IMR-90 (cell line): Measurements from ENCODE around the gene HRH1.

Experiments
- FOS ChIP-seq: fragments of 150-350 bp; IDR thresholded peaks from 2 replicates; pipeline ENCODE4 v1.6.1; 2016; ENCODE audit warnings: low read depth, low read length
- MAFK ChIP-seq: IDR thresholded peaks from 2 replicates; pipeline ENCODE4 v1.6.1; 2012; ENCODE audit warnings: low read depth, low read length, improper control_type of control experiment
- MAZ ChIP-seq: IDR thresholded peaks from 2 replicates; pipeline ENCODE4 v1.6.1; 2012; ENCODE audit warnings: low read depth, mild to moderate bottlenecking, low read length, improper control_type of control experiment, moderate library complexity, borderline replicate concordance
- MXI1 ChIP-seq: IDR thresholded peaks from 2 replicates; pipeline ENCODE4 v1.6.1; 2012; ENCODE audit warnings: low read depth, mild to moderate bottlenecking, low read length, moderate library complexity, borderline replicate concordance
- POLR2A ChIP-seq: IDR thresholded peaks from 2 replicates; pipeline ENCODE4 v1.6.1; 2012; ENCODE audit warnings: mild to moderate bottlenecking, low read depth, low read length
- RAD21 ChIP-seq: IDR thresholded peaks from 2 replicates; pipeline ENCODE4 v1.6.1; 2012; ENCODE audit warnings: low read length, improper control_type of control experiment
- TF ChIP-seq, protein P1 (sequence below): conservative IDR thresholded peaks from 2 replicates; pipeline ENCODE4 v1.5.1; 2012; ENCODE audit warnings: mild to moderate bottlenecking, low read depth, low read length, improper control_type of control experiment

DNA sequence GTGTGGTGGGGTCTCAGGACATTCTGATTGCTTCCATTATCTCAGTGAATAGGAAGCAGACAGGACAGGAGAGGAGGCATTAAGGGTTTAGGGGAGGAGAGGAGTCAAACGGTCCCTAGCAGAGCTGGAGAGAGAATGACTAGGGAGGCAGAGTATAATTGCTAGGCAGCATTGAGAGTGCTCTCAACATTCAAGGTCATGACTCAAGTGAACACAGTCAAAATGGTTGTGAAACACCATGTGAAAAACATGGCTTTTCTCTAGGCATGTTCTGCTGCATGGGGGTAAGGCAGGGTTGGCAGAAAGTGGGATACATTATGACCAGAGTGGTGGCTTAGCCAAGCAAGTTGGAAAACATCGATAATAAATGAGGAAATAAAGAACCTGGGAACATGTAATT, 19.5 kb upstream of the HRH1 start:
- TF ChIP-seq, protein P1, sequence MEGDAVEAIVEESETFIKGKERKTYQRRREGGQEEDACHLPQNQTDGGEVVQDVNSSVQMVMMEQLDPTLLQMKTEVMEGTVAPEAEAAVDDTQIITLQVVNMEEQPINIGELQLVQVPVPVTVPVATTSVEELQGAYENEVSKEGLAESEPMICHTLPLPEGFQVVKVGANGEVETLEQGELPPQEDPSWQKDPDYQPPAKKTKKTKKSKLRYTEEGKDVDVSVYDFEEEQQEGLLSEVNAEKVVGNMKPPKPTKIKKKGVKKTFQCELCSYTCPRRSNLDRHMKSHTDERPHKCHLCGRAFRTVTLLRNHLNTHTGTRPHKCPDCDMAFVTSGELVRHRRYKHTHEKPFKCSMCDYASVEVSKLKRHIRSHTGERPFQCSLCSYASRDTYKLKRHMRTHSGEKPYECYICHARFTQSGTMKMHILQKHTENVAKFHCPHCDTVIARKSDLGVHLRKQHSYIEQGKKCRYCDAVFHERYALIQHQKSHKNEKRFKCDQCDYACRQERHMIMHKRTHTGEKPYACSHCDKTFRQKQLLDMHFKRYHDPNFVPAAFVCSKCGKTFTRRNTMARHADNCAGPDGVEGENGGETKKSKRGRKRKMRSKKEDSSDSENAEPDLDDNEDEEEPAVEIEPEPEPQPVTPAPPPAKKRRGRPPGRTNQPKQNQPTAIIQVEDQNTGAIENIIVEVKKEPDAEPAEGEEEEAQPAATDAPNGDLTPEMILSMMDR: no peak
- TF ChIP-seq RAD21: no peak
- no peak for TF ChIP-seq MAZ
- no peak for TF ChIP-seq POLR2A
- no peak for TF ChIP-seq MXI1
- no peak for TF ChIP-seq MAFK
- TF ChIP-seq FOS: no peak
